Spleen (tissue), 11 donors: ENCODE measurements around the gene KCNQ1. TPM values are rescaled to one million over a fixed set of nuclear protein-coding genes. Genes with fewer than 3 reads are reported as not detected.

ENCODE experiments used
- DNase-seq: peaks from one replicate; pipeline ENCODE4 v3.0.0-alpha.2; 2020
- H3K27ac ChIP-seq, 8 donors: fragments of 200-600 bp; sonication (generic) in 7 of 8; 1 replicate in 4 of 8; 2 replicates in 4 of 8; pipeline versions ENCODE4 v1.5.0 to v1.8.0; 2016 to 2021; ENCODE audit warnings: inconsistent platforms in 4 of 8, mild to moderate bottlenecking in 4 of 8, moderate library complexity in 1 of 8
- H3K27me3 ChIP-seq, 7 donors: fragments of 200-600 bp; sonication (generic) in 6 of 7; replicated peaks in 1 of 7; 1 replicate in 4 of 7; 2 replicates in 3 of 7; pipeline versions ENCODE4 v1.5.0 to v1.8.0; 2016 to 2021; ENCODE audit warnings: inconsistent platforms in 3 of 7, mild to moderate bottlenecking in 1 of 7
- H3K36me3 ChIP-seq, 6 donors: fragments of 200-600 bp; sonication (generic) in 5 of 6; 1 replicate in 4 of 6; 2 replicates in 2 of 6; pipeline versions ENCODE4 v1.5.0 to v1.8.0; 2016 to 2021; ENCODE audit warnings: inconsistent platforms in 2 of 6
- H3K4me1 ChIP-seq, 6 donors: fragments of 200-600 bp; sonication (generic) in 5 of 6; 1 replicate in 3 of 6; 2 replicates in 3 of 6; pipeline versions ENCODE4 v1.5.0 to v1.8.0; 2016 to 2021; ENCODE audit warnings: inconsistent platforms in 3 of 6
- H3K4me3 ChIP-seq, 8 donors: fragments of 200-600 bp; sonication (generic) in 7 of 8; 1 replicate in 4 of 8; 2 replicates in 4 of 8; pipeline versions ENCODE4 v1.5.0 to v1.8.0; 2016 to 2021; ENCODE audit warnings: inconsistent platforms in 4 of 8, mild to moderate bottlenecking in 4 of 8, moderate library complexity in 2 of 8
- H3K9me3 ChIP-seq, 8 donors: fragments of 200-600 bp; sonication (generic) in 7 of 8; 1 replicate in 4 of 8; 2 replicates in 4 of 8; pipeline versions ENCODE4 v1.5.0 to v1.8.0; 2016 to 2021; ENCODE audit warnings: inconsistent platforms in 4 of 8
- CTCF ChIP-seq, 11 experiments: fragments of 200-600 bp in 7 of 11; fragments of 450-650 bp in 4 of 11; sonication (generic) in 4 of 11; IDR thresholded peaks in 8 of 11; conservative IDR thresholded peaks in 3 of 11; 1 replicate in 7 of 11; 2 replicates in 4 of 11; pipeline versions ENCODE4 v1.4.0 to v1.8.0; 2016 to 2021; ENCODE audit warnings: antibody characterized with exemption in 11 of 11, inconsistent platforms in 4 of 11, mild to moderate bottlenecking in 1 of 11
- POLR2A ChIP-seq, 3 donors: fragments of 450-650 bp; IDR thresholded peaks; one replicate each; pipeline ENCODE4 v1.5.1; 2017; ENCODE audit warnings: antibody characterized with exemption in 3 of 3, mild to moderate bottlenecking in 1 of 3
- POLR2AphosphoS5 ChIP-seq, 3 donors: sonication (generic); formaldehyde crosslinking; IDR thresholded peaks; one replicate each; pipeline ENCODE4 v1.5.1; 2017; ENCODE audit warnings: antibody characterized with exemption in 3 of 3
- WGBS, 5 donors: extraction: QIAGEN DNeasy Blood & Tissue Kit in 3 of 5; methylation state at CpG; one replicate each; pipeline versions ENCODE4 v1.1.5 to v1.1.7; 2013 to 2018; 5-methylcytosine and 5-hydroxymethylcytosine counted together
- intact Hi-C: fragments of 100-400 bp; cut with DNase I; formaldehyde crosslinking; loops from one replicate; pipeline ENCODE4 v1.15.0; 2023; ENCODE audit warnings: low total_unique reads
- polyA plus RNA-seq, 3 donors: library from polyadenylated mRNA; stranded (reverse); fragments of 200-250 nt; gene quantifications; one replicate each; pipeline ENCODE4 v1.2.1, GENCODE V29; 2013
- total RNA-seq, 7 donors: library from RNA; depleted of rRNA in 3 of 7; stranded (reverse); fragments of >200 nt in 3 of 7; fragmentation: NEBNext Ultra II Directional in 4 of 7; extraction: Animal tissue kit (Norgen Biotek cat#: 25700) in 4 of 7; gene quantifications; one replicate each; pipeline versions ENCODE4 v1.1.0 to v1.2.1, GENCODE V29; 2016 to 2021
- donor health status: healthy with polysubstance abuse.
- donor health status: DM: no; HTN: no; CAD: no; lungs with moderate emphysema.
- donor health status: DM: no; HTN: no; CAD: no.
- donor health status: Bipolar disorder and iron deficiency.
- donor health status: healthy.
- donor health status: DM: no; HTN: no; CAD: no.
- donor health status: DM: yes; HTN: yes; CAD: no.

Gene KCNQ1
- total and polyA plus RNA-seq, 10 donors = 3.3 to 21.6 (median 13.5) TPM

GRCh38 chr11:2882396-2883110 lies 437.7 kb downstream of the KCNQ1 start:
- TF ChIP-seq POLR2A (IDR thresholded peaks at IDR 0.05) = no peak
- no peak for TF ChIP-seq CTCF (IDR thresholded peaks at IDR 0.05 in 8 of 11, conservative IDR thresholded peaks at IDR 0.05 in 3 of 11)
- no peak for TF ChIP-seq POLR2AphosphoS5 (IDR thresholded peaks at IDR 0.05)
- intact Hi-C loops = no loop called here
- no peak for DNase-seq
- H3K27me3 ChIP-seq = peaks cover 0 to 38% (median 13%) of the 10 kb centered on the region in 7 donors
- H3K36me3 ChIP-seq = no peaks in the 10 kb centered on the region
- H3K27ac ChIP-seq = no peak overlapping the region
- H3K4me3 ChIP-seq = peak overlapping the region in 6 of 8 donors; percentile 54 to 94 (median 79)
- H3K9me3 ChIP-seq = peaks cover 0 to under 1% (median 0%) of the 10 kb centered on the region in 8 donors
- H3K4me1 ChIP-seq = peaks cover 8 to 62% (median 39%) of the 10 kb centered on the region in 6 donors
- 79 to 88% (median 82%) methylated on average over 10 to 11 of the region's 11 CpGs for WGBS, 5 donors

GRCh38 chr11:2883640-2883978 lies 438.8 kb downstream of the KCNQ1 start:
- intact Hi-C loops = no loop called here
- DNase-seq = no peak
- H3K4me1 ChIP-seq = peaks cover 8 to 73% (median 48%) of the 10 kb centered on the region in 6 donors
- 7 to 15% (median 8%) methylated on average over 17 to 24 of the region's 24 CpGs for WGBS, 5 donors
- peak overlapping the region; percentile 54 to 94 (median 70) for H3K4me3 ChIP-seq
- H3K27ac ChIP-seq = peak overlapping the region in 7 of 8 donors; percentile 58 to 87 (median 83)
- no peaks in the 10 kb centered on the region for H3K36me3 ChIP-seq
- no peaks in the 10 kb centered on the region for H3K9me3 ChIP-seq
- H3K27me3 ChIP-seq = peaks cover 0 to 38% (median 13%) of the 10 kb centered on the region in 7 donors
- TF ChIP-seq POLR2AphosphoS5 (IDR thresholded peaks at IDR 0.05) (no peak), POLR2A (IDR thresholded peaks at IDR 0.05) (no peak), CTCF (IDR thresholded peaks at IDR 0.05 in 8 of 11, conservative IDR thresholded peaks at IDR 0.05 in 3 of 11) (no peak)

GRCh38 chr11:2883979-2884815 lies 439.4 kb downstream of the KCNQ1 start:
- Histone ChIP-seq H3K4me3 (peak overlapping the region; percentile 54 to 94 (median 70)), H3K36me3 (no peaks in the 10 kb centered on the region), H3K4me1 (peaks cover 8 to 73% (median 48%) of the 10 kb centered on the region in 6 donors), H3K27ac (peak overlapping the region; percentile 58 to 87 (median 82)), H3K27me3 (peaks cover 0 to 38% (median 13%) of the 10 kb centered on the region in 7 donors), H3K9me3 (no peaks in the 10 kb centered on the region)
- TF ChIP-seq POLR2AphosphoS5 (IDR thresholded peaks at IDR 0.05) (peak in 2 of 3 donors; percentile 54 to 60), CTCF (IDR thresholded peaks at IDR 0.05 in 8 of 11, conservative IDR thresholded peaks at IDR 0.05 in 3 of 11) (no peak), POLR2A (IDR thresholded peaks at IDR 0.05) (peak in 1 of 3 donors; percentile 7)
- DNase-seq = peak; percentile 84
- intact Hi-C loops = no loop called here
- 0 to 1% (median 1%) methylated on average over 12 to 119 of the region's 119 CpGs for WGBS, 5 donors
